Measurements from ENCODE around the gene COX4I2.

The COX4I2 gene

DNA sequence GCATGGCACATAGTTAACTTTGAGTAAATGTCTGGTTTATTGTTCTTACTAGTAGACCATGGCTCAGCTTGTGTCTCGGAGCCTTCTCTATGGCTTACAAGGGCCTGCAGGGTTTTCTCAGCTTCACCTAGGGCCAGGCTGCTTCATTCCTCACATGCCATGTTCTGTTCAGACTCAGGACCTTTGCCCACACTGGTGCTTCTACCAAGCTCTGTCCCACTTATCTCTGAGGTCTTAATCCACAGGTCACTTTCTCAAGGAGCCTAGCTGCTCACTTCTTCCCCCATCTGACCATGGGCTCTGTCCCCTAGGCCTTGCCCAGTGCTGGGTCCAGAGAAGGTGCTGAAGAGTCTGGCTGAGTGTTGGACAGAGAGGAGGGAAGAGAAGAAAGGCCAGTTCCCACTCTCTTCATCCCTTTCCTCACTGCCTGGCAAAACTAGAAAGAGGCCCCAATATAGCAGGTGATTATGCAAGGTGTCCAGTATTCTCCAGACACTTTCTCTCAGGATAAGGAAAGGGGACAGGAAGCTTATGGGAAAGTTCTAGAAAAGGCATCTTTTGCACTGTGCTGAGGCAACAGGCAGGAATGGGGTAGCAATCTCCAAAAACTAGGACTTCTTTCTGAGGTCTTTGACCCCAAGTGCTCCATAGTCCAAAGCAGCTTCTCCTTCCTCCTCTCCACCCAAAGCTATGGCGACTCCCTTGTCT is 40.0 kb downstream of the COX4I2 start:
- no peak for DNase-seq (ENCODE audit: low spot score)

DNA sequence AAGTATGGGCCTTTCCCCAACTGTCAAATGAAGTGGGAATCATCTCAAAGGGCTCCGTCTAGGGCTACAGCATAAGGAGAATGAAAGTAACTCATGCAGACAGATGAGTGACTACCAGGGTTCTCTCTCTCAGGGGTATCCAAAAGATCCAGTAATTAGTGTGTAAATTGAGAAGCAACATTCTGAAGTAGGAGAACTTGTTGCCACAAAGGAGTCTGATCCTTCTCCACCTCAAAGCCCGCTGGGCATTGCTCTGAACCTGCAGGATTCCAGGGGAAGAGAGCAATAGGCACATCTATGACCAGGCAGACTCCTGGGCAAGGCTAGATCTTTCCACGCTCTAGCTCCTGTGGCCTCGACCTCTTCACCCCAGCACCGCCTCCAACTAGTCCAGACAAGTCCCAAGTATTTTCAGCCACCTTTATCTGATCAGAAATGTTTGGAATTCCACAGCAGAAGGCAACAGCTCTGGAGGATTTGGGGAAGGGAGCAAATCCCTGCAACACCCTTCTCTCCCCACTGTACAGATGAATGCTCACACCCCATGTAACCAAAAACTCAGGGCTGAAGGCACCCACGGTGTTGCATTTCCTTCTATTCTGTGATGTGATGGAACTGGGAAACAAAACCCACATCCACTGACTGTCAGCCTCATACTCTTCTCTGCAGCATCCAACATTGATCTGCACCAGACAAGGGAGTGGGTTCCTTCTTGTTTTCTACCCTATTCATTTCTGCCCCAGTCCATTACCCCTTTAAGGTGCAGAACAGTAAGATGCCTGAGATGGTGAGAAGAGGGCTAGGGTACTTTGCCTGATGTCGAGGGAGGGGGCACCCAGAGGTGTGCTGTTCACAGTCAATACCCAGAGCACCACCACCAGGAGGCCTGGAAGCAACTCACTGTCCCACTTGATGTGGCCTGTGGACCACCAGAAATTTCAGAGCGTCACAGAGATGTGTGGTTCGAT is 41.0 kb downstream of the COX4I2 start:
- DNase-seq (ENCODE audit: low spot score) = no peak

DNA sequence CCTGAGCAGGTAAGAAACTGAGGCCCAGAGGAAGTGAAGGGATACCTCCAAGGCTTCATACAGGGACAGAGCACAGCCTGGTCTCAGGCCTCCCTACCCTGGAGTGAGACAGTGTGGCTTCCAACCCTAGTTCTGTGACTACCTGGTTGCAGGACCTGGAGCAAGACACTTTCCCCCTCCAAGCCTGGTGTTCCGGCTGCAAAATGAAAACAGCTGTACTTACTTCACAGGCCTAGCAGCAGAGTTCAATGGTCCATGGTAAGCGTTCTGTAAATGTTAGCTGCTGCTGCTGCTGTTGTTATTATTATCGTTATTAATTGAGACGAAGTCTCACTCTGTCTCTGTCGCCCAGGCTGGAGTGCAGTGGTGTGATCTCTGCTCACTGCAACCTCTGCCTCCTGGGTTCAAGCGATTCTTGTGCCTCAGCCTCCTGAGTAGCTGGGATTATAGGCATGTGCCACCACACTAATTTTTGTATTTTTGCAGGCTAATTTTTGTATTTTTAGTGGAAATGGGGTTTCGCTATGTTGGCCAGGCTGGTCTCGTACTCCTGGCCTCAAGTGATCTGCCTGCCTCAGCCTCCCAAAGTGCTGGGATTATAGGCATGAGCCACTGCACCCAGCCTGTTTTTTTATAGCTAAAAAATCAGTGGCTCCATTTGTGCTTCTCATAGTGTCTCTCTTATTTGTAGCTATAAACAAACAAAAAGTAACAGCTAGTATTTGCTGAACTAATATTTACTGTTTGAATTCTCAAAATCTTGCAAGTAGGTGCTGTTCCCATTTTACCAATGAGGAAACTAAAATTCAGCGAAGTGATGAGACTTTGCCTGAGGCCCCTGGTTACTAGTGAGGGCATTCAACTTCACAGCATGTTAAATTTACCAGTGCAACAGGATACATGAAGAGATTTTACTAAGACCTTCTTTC is 41.9 kb downstream of the COX4I2 start:
- no peak for DNase-seq (ENCODE audit: low spot score)

DNA sequence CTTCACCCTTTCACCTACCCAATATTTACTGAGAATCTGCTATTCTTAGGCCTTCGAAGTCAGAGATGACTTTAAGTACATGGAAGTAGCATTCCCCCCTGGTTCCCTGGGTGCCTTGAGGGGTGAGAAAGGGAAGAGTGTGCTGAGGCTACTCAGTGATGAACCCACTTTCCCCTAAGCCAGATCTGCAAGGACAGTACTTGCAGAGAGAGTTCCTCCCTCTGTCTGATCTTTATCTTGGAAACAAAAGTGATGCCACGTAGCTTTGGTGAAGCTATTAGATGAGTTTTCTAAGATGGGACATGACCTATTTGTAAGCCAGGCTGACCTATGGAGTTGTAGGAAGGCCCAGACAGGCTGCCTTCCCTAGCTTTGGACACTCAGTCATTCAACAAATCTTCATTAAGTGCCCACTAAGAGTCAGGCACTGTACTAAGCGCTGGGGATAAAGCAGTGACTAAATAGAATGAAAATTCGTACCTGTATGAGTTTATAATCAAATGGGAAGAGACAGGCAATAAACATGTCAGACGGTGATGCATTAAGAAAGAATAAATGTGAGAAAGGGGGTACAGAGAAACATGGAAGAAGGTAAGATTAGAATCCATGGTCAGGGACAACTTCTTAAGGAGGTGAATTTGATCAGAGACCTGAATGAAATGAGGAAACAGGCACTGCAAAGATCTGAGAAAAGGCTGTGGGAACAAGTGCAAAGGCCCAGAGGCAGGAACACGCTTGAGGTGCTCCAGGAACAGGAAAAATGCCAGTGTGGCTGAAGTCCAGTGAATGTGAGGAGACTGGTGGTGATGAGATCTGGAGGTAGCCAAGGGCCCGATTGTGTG is 42.8 kb downstream of the COX4I2 start:
- DNase-seq (ENCODE audit: low spot score) = no peak

DNA sequence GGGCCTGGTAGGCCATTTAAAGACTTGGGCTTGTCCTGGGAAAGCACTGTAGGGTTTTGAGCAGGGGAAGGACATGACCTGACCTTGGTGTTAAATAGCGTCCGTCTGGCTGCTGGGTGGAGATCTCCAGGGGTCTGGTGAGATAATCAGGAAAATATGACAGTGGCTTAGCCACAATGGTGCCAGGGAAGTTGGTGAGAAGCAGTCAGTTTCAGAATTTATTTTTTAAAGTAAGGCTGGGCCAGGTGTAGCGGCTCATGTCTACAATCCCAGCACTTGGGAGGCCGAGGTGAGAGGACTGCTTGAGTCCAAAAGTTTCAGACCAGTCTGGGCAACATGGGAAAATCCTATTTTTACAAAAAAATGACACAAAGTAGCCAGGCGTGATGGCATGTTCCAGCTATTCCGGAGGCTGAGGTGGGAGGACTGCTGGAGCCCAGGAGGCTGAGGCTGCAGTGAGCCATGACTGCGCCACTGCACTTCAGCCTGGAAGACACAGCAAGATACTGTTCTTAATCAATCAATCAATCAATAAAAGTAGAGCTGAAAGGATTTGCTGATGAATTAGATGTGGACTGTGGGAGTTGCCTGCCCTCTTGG is 43.5 kb downstream of the COX4I2 start:
- no peak for DNase-seq (ENCODE audit: low spot score)

DNA sequence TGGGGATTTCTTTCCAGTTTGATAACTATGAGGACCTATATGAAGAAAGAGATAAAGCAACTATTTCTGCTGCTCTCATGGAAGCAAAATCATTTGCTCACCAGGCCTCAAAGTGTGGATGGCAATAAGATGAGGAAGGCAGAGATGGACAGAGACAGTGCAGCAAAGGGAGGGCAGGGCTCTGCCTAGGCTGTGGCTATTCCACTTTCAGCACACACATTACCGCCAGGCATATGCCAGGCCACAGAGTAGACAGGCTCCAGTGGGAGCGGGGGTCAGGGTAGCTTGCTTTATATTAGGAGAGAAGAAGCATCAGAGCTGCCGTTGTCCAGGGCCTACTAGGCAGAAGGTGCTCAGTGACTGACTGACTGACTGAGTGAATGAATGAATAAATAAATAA is 44.1 kb downstream of the COX4I2 start:
- no peak for DNase-seq (ENCODE audit: low spot score)

DNA sequence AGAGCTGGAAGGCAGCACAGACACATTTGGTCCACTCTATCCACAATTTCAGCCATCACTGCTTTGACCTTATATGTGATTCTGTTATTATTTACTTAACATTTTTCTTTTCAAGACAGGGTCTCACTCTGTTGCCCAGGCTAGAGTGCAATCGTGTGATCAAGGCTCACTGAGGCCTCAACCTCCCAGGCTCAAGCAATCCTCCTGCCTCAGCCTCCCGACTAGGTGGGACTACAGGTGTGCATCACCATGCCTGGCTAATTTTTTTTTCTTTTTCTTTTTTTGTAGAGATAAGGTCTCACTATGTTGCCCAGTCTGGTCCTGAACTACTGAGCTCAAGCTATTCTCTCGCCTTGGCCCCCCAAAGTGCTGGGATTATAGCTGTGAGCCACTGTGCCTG is 44.6 kb downstream of the COX4I2 start:
- DNase-seq (ENCODE audit: low spot score) = no peak

DNA sequence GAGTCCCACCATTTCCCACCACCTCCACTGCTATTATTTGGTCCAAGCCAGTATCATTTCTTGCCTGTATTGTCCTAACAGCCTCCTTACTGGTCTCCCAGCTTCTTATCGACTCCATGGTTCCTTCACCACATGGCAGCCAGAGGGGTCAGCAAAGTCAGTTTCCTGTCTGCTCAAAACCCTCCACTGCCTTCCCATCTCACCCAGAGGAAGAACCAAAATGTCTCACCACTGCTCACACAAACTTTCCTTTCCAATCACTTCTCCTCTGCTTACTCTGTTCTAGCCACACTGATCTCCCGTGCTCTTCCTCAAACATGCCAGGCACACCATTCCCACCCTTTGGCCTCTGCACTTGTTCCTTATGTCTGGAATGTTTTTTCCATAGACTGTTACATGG is 45.2 kb downstream of the COX4I2 start:
- DNase-seq (ENCODE audit: low spot score) = no peak

DNA sequence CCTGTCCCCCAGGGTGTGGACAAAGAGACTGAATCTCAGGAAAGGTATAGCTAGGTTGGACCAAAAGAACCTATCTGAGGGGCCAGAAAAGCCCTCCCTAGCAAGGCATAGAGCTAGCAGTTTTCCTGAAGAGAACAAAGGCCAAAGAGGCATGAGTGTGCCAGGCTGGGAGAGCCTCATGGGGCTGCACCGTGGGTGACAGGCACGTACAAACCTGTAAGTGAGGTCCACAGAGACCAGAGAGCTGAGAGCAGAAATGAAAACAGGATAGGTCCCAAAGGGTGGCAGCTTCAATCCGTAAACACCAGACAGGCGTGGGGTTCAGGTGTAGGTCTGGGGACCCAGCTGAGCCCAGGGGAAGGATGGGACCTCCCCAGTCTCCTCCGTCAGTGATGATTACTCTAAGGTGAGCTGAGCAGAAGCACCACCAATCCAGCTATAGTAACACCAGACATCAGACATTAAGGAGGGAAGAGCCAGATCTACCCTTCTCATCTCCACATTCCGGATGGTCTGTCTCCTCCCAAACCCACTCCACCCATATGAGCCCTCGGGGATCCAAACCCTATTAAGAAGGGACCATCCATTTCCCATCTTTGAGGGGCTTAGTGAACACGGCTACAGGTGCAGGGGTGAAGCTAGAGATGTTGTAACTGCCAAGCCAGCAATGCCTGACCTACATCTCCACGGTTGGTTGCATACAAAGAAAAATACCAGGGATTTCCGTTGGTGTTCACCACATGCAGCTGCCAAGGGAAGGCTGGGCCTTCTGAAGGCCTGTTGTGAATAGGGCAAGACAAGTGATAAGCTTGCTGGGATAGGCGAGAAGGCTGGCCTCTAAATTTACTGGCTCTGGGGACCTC is 46.7 kb downstream of the COX4I2 start:
- no peak for DNase-seq (ENCODE audit: low spot score)

DNA sequence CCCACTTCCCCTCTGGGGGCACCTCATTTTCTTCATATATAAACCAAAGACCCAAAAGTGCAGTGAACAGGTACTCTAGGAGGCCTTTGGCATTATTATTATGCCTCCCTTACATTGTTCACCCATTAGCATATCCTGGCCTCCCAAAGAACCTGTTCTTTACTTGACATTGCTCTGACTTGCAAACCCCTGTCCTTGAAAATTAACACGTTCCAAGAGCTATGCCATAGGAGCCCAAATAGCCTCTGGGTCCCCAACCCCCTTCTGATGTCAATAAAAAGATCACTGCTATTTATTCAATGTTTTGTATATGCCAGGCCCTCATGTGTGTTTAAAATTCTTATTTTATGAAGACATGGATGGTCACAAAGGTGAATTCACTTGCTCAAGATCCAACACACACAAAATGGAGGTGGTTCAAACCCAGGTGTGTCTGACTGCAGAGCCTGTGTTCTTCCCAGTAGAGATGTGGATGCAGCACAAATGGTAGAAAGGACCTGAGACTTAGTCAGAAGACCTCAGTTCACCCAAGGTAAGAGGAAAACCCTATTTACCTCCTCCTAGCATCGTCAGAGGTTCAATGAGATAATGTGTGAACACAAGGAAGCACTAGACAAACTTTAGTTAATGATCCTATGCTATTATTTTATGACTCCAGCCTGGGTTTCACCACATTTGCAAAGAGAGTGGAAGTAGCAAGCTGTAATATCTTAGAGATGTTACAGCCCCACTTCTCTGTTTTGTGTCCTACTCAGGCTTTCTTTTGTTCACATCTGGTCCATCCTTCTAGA is 48.3 kb downstream of the COX4I2 start:
- no peak for DNase-seq (ENCODE audit: low spot score)

DNA sequence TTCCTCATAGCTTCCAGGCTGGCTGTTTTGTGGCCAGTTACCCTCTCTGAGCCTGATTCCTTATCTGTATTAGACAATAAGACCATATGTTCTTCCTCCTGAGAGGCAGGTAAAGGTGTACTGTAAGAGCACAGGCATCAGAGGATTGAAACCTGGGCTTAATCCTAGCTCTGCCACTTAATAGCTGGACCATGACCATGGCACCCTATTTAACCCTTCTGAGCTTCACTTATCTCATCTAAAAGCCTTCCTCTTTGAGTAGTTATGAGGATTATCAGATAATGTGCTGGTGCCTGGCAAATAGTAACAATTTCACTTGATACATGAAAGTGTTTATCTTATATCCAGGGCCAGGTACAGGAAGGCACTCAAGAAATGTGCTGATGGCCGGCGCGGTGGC is 50.1 kb downstream of the COX4I2 start:
- DNase-seq (ENCODE audit: low spot score) = no peak

DNA sequence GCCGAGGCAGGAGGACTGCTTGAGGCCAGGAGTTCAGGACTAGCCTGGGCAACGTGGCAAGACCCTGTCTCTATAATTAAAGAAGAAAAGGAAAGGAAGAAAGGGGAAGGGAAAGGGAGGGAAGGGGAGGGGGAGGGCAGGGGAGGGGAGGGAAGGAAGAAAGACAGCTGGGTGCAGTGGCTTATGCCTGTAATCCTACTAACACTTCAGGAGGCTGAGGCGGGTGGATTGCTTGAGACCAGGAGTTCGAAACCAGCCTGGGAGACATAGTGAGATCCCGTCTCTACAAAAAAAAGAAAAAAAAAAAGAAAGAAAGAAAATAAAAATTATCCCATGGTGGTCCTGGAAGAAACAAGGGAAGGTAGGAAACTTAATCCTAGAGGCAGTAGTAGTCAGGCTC is 51.4 kb downstream of the COX4I2 start:
- DNase-seq (ENCODE audit: low spot score) = no peak

DNA sequence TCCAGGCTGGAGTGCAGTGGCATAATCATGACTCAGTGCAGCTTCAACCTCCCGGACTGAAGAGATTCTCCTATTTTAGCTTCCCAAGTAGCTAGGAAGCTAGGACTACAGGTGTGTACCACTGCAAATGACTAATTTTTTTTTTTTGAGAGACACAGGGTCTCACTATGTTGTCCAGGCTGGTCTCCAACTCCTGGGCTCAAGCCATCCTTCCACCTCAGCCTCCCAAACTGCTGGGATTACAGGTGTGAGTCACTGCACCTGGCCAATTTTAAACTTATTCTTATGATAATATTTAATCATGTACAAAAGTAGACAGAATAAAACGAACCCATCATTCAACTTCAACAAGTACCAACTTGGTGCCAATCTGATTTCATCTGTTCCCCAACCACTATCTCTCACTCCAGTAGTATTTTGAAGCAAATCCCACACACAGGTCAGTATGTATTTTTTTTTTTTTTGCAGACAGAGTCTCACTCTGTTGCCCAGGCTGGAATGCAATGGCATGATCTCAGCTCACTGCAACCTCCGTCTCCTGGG is 52.5 kb downstream of the COX4I2 start:
- no peak for DNase-seq (ENCODE audit: low spot score)

DNA sequence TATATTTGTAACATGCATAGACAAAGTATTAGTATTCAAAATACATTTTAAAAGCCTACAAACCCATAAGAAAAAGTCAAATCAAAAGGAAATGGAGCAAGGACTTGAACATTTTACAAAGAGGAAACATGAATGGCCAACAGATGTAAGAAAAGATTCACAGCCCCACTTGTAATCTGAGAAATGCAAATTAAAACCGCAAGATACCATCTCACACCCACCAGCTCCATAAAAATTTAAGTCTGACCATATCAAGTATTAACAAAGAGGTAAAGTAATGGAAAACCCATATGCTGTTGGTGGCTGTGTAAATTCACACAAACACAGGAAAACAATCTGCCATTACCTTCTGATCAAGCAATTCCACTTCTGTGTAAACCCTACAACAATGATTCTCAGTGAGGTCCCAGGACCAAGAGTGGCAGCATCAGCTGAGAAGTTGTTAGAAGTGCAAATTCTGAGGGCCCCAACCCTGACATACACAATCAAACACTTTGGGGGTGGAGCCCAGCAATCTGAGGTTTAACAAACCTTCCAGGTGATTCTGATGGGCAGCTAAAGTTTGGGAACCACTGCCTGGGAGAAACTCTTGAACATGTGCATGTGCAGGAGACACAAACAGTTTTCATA is 54.0 kb downstream of the COX4I2 start:
- DNase-seq (ENCODE audit: low spot score) = no peak

DNA sequence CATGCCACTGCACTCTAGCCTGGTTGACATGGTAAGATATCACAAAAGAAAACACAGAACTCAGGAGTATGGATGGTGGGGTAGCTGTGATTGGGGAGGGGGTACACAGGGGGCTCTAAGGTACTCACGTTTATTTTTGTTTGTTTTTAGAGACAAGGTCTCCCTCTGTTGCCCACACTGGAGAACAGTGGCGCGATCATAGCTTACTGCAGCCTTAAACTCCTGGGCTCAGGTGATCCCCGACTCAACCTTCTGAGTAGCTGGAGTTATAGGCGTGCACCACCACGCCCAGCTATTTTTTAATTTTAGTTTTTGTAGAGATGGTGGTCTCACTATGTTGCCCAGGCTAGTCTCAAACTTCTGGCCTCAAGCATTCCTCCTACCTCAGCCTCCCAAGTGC is 55.7 kb downstream of the COX4I2 start:
- DNase-seq (ENCODE audit: low spot score) = no peak

DNA sequence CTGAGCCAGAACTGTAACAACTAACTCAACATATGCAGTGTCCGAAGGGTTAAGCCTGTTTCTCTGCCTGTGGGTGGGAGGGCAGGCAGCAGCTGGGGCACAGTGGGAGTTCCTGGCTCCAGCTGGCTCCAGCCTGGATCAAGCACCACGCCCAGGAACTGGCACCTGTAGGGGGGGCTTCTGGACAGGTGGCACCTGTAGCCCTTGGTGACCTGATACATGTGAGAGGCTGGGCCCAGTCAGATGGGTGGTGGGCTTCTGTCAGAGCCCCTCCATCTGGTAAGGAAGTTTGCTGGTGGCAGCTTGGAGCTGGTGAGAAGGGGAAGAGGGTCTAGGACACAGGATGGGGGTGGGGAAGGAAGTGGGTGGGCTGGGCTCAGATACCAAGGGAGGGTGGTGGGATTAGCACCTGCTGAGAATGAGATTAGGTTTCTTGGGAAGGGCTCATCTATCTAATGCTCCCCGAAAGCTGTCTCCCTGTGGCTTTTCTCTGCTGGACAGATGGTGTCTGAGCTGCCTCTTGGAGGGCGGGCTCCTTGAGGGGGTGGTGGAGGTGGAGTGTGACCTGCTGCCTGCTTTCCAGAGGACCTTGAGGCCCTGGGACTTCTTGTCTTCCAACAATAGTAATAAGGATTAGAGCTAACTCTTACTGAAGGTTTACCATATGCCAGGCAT is 56.4 kb downstream of the COX4I2 start:
- DNase-seq (ENCODE audit: low spot score) = no peak
